Liver (tissue), 3 donors: ENCODE data around the gene APOL4.

ENCODE experiments used
- CTCF ChIP-seq: fragments of 150-350 bp; IDR thresholded peaks from 2 replicates; pipeline ENCODE4 v1.5.1; 2017; ENCODE audit warnings: improper control_type of control experiment, low read depth, low read length; ENCODE audit not compliant: missing input control
- MAX ChIP-seq: IDR thresholded peaks from 2 replicates; pipeline ENCODE4 v1.6.1; 2016; ENCODE audit warnings: antibody characterized with exemption
- NR2F2 ChIP-seq: IDR thresholded peaks from 2 replicates; pipeline ENCODE4 v1.6.1; 2016; ENCODE audit warnings: antibody characterized with exemption
- REST ChIP-seq: IDR thresholded peaks from 2 replicates; pipeline ENCODE4 v1.6.1; 2016; ENCODE audit warnings: antibody characterized with exemption, mild to moderate bottlenecking
- TAF1 ChIP-seq: conservative IDR thresholded peaks from 2 replicates; pipeline ENCODE4 v1.6.1; 2016; ENCODE audit warnings: antibody characterized with exemption, mild to moderate bottlenecking
- donor health status: healthy.
- donor health status: healthy.

GRCh38 chr22:36149441-36149840 lies 52.2 kb downstream of the APOL4 start:
- no peak for TF ChIP-seq CTCF
- TF ChIP-seq NR2F2, result no peak
- no peak for TF ChIP-seq MAX
- TF ChIP-seq REST, result no peak
- TF ChIP-seq TAF1, result no peak
